GM15510 (cell line): ENCODE measurements around the gene IMP3.

Experiments
- POLR2A ChIP-seq: IDR thresholded peaks from 3 replicates; pipeline ENCODE4 v1.6.1; 2011; ENCODE audit warnings: borderline replicate concordance; ENCODE audit not compliant: insufficient read length; ENCODE audit errors: extremely low read depth

IMP3 gene

DNA sequence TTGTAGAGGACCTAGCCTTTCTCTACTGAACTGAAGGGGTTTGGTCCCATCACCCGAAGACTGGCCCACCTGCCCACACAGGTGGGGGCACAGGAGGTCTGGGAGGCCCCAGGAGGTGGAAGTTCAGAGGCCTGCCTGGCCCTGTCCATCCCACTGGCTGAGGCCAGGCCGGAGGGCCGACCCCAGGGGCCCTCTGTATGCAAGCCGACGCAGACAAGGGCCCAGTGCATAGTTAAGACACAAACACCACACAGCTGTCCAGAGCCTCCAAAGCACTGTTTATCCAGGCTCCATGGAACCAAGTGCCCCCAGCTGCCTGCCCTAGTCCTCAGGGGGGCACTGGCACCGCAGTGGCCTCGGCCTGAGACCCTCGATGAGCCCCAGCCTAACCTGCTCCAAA lies 34.3 kb upstream of the IMP3 start:
- TF ChIP-seq POLR2A, result no peak

DNA sequence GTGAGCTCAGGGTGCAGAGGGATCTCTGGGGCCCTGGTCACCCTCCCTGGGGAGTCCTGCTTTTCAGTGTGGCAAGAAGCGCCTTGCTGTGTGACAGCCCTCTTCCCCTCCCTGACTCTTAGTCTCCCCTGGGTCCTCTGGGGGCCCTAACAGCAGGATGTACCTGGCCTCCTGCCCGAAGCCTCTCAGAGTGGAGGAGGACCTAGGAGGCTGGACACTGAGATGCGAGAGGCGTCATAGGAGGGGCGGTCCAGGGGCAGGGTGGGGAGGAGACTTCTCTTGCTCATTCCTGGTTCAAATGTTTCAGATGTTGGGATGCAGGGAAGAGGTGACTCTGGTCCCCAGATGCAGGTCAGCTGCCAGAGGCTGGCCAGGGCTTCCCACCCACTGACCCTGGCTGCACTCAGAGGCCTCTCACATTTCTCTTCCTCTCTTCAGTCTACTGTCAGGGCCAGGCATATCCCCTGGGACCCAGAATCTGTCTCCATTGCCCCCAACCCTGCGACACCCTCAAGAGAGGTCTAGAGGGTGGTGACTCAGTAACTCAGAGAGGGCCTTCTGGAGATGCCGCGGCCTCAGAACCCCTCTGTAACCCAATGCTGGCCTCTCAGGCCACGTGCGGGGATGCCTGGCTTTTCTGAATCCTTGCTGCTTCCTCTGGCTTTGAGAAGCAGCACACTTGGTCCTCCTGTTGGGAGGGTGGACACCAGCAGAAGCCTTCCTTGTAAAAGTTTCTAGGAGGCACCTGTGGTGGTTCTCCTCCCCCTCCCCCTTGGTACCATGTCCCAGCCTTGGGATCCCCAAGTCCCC lies 33.6 kb upstream of the IMP3 start:
- no peak for TF ChIP-seq POLR2A

DNA sequence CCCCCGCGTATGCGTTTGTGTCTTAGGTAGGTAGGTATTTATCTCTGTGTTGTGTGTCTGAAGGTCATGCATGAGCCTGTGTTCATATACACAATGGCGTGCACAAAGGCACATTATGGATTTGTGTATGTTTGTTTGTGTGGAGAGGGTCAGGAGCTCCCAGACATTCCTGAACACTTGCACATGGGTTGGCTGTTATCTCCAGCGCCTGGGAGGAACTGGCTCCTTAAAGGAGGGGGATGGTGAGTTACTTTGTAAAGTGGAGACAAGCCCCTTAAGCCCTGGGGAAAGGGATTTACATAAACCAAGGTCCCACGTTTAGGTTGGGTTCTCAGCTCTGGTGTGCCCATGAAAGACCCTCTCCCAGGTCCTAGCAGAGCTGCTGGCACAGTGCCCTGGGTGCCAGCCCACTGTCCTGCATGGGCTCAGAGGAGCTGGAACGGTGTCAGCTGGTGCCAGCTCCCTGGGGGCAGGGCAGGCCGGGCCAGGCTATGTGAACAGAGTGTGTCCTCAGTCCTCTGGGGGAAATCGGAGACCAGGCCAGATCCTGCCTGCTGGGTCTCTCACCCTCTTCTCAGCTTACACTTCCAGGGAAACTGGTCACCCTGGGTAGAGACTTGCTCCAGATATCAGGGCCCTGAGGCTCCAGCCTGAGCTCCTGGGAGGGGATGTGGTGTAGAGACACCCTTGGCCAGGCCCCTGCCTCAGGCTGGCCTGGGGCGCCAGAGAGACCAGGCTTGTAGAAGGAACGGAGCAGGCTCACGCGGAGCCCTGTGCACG lies 32.8 kb upstream of the IMP3 start:
- no peak for TF ChIP-seq POLR2A

DNA sequence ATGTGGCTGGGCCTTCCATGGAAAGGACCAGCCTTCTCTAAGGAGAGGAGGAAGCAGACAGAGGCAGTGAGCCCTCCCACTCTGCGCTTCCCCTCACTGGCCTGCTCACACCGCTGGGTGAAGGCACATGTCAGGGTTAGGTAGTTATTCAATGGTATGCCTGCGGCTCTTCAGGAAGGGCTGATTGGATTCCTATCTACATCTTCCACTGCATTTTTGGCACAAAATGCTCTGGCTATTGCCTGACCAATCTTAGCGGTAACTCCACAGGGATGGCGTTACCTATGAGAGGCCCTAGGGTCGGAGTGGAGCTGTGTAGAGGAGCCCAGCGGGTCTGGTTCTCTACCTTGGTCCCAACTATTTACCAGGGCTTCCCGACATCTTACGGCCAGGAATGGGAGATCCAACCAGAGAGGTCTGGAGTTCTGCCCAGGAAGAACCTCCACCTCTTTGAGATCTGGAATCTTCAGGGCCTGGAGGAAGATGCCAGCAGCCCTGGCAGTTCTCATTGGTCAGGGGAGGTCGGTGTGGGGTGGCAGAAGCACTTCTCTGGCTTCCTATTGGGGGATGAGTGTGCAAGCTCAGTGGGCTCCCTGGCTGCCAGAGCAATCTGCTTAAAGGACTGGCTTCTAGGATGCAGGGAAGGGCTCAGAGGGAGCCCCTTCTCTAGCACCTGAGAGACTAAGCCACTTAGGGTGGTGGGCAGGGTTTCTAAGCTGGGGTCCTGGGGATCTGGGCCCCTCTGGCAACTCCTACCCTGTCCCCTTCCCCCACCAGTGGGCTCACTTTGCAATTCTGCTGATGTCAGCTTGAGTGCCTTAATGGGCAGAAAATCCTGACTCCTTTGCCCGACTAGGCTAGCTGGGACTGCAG lies 31.9 kb upstream of the IMP3 start:
- no peak for TF ChIP-seq POLR2A

DNA sequence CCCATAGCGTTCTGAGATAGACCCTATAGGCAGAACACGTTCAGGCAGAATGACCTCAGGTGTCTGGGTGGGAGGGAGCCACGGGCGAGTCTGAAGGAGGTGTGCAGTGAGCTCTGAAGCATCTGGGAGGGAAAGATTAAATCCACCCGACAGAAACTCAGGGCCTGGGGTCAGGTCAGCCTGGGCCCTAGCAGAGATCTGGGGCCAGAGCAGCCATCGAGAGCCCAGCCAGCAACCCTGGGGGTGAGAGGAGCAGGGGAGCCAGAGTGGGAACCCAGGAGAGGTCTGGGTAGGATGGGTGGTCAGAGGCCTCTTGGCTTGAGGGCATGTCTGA lies 29.8 kb upstream of the IMP3 start:
- TF ChIP-seq POLR2A, result no peak

DNA sequence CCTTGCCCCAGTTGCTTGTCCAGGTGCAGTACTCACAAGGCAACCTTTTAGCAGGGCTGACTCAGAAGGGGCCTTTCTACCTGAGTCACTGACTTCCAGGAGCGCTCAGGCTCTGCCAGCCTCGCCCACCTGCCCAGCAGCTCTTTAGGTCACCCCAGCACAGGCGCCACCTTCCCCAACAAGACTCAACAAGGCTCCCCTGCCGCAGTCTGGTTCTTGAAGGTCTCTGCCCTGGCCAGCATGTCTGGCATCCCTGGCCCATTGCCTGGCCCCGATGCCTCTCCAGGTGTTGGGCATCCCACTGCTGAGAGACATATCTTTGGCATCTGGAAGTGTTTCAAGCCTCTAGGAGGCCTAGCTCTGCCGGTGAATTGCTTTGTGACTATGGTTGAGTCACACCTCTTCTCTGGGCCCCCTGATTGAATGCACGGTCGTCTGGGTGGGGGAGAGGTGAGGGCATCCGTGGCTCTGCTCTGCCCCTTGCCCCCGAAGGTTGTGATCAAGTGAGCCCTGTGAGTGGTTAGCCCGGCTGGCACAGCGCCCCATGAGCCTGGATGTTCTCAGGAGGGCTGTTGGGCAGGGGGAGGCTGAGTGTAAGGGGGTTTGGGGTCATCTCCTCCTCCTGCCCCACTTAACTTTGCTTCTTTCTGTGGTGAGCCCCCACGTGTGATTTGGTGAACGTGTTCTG lies 29.3 kb upstream of the IMP3 start:
- no peak for TF ChIP-seq POLR2A

DNA sequence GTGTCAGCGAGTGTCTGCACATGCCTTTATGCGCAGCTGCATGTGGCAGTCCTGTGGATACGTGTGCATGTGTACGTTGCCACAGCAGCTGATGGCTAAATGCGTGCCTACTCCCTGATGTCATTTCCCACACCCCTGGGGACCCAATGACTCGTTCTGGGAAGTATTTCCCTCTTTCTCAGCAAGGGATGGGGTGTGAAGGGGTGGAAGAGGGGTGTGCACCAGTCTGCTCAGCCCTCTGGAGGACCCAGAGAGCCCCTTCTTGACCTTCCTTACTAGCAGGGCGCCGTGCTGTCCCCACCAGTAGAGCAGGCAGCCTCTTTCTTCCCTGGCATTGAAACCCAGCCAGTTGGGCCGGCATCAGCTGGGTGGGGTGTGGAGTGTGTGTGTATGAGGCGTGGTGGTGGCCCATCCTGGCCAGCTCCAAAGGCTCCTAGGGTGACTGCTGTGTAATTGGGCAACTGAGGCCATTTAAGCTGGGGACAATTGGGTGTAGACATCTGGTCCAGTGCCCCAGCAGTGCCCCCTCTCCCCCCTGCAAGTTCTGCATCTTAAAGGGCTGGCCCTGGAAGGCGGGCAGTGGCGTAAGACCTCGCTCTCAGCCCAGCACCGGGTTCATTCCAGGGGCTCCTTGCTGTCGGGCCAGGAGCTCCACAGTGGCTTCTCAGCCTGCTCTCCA lies 26.9 kb upstream of the IMP3 start:
- no peak for TF ChIP-seq POLR2A

DNA sequence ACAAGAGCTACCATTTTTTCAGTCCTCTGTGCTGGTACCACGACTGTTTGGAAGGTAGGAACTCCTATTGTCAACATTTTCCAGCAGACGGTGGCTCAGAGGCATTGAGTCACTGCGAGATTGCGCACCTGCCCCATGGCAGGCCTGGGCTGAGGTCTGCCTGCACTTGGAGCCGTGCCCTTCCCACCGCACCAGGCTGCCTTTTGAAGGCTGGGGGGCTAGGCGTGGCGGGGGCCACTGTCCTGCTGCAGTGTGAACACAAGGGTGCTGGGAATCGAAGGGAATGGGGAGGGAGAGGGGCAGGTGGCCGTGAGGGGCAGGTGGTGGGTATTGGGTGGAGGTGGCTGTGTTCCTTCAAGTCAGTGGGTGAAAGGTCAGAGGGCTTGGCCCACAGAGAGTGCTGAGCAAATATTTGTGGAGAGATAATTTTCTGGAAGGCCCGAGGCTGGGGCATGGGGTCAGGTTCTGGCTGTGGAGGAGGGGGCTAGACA lies 24.0 kb upstream of the IMP3 start:
- no peak for TF ChIP-seq POLR2A

DNA sequence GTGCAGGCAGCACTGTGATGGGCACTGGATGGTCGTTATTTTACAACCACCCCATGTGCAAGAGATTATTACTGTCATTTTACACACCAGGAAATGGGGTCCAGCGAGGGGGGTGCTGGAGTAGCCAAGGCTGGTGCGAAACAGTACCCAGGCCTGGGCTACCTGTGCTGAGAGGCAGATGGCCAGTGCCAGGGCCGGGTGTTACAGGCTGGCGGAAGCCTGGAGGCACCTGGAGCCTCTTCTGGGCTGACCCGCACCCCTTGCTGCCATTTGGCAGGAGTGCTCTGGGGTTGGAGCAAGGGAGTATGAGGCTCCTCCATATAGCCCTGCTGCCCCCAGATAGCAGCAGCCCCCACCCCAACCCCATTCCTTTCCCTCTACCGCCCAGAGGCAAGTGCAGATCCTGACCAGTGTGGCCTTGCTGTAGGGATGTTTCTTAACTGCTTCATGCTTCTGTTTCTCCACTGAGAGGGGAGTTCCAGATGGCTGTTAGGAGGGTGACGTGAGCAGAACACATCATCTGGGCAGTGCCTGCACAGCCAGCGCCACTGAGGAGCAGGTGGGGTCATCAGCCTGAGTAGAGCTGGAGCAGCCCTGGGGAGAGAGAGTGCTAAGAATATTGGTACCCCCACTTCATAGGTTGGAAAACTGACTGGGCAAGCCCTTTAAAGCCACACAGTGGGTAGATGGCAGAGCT lies 22.9 kb upstream of the IMP3 start:
- TF ChIP-seq POLR2A, result no peak

DNA sequence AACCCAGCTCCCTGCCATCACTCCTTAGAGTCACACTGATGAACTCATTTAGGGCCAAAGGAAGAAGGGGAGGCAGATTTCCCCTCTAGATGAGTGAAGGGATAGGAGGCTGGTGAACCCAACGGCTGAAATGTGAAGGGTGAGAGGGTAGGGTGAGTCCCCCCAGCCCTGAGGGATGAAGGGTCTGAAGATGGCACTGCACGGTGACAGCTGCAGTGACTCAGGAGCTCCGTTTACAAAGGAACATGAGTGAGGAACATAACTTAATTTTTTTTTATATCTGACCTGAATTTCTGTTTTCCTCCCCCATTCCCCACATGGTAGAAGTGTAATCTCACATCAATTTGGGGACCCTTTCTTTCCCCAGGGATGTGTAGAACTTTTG lies 21.7 kb upstream of the IMP3 start:
- TF ChIP-seq POLR2A, result no peak

DNA sequence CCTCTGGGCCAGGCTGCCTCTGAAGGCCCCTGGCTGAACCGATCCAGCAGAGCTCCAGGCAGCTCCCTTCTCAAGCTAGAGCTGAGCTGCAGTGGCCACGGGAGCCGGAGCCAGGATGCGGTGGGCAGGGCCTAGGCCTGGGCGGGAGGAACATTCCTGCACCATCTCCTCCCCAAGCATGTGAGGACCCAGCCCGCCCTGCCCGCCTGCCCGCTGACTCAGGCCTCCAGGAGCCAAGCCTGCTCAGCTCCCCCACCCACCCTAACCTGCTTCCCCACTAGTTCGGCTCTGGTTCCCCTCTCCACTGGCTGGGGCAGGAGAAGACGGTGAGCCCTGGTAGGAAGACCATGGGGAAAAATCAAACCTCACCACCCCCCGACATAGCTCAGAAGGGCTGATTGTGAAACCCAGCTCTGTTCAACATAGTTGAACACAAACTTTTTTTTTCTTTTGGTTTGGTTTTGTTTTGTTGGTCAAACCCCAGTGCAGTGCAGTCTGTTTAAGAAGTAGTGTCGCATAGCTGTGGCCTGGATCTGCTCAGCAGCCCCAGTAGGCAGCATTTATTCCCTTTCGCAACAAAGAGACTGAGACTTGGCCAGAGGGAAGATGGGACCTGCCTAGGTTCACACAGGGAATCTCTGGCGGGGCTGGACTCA lies 21.2 kb upstream of the IMP3 start:
- TF ChIP-seq POLR2A, result no peak

DNA sequence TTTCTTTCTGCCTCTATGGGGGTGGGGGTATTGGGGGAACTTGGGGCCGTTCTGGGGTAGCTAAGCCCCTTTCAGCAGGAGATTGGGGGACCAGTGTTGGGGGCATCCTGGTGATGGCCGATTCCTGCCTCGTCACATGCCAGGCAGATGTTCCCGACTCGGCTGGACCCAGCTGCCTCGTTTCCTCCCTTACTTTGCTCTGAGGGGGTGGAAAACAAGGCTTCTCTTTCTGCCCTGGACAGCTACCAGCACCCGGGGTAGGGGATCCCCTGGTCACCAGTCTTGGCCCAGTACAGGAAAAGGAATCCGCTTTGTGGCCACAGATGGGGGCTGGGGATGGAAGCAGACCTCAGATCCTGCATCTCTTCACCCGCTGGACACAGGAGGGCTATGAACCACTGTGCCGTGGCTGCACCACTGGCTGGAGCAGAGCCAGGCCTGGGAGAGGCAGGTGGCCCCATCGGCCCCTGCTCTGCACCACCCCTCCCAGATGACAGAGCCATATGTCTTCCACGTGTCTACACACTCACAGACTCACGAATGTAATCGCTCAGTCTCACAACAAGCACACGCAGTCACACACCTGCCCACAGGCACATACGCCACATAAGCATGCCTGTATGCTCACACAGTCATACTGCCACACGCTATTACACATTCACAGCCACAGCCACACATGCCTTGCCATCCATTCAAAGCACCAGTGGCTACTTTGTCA lies 20.1 kb upstream of the IMP3 start:
- no peak for TF ChIP-seq POLR2A
